OCI-M2 (cell line): ENCODE data around the gene SRMS.

ENCODE experiments used
- DNase-seq: peaks from one replicate; lab custom pipeline; 2025; ENCODE audit not compliant: unreplicated experiment; lab: John Stamatoyannopoulos, UW

SRMS gene

GRCh38 chr20:63547725-63548480 lies at the start of gene SRMS:
TSS of gene SRMS (minus strand) at chr20:63547749. CDS start at chr20:63547463, 286 bp downstream.
- DNase-seq: no peak

GRCh38 chr20:63596423-63596822 lies 48.9 kb upstream of the SRMS start:
- DNase-seq: no peak

GRCh38 chr20:63595416-63596127 lies 48.0 kb upstream of the SRMS start:
- DNase-seq: no peak

GRCh38 chr20:63594043-63594561 lies 46.6 kb upstream of the SRMS start:
- DNase-seq: no peak

GRCh38 chr20:63592661-63593060 lies 45.1 kb upstream of the SRMS start:
- DNase-seq: no peak

GRCh38 chr20:63591786-63592355 lies 44.3 kb upstream of the SRMS start:
- DNase-seq: no peak

GRCh38 chr20:63591147-63591533 lies 43.6 kb upstream of the SRMS start:
- DNase-seq: no peak

GRCh38 chr20:63590218-63591146 lies 42.9 kb upstream of the SRMS start:
- DNase-seq: no peak

GRCh38 chr20:63589261-63590217 lies 42.0 kb upstream of the SRMS start:
- no peak for DNase-seq

GRCh38 chr20:63588641-63589041 lies 41.1 kb upstream of the SRMS start:
- no peak for DNase-seq

- DNase-seq: no peak
Measured at GRCh38 chr20:63587776-63588591, 40.4 kb upstream of the SRMS start.

GRCh38 chr20:63587256-63587655 lies 39.7 kb upstream of the SRMS start:
- DNase-seq: no peak

GRCh38 chr20:63586797-63587196 lies 39.2 kb upstream of the SRMS start:
- DNase-seq: no peak

GRCh38 chr20:63585616-63586565 lies 38.3 kb upstream of the SRMS start:
- DNase-seq: no peak

GRCh38 chr20:63582382-63583063 lies 35.0 kb upstream of the SRMS start:
- no peak for DNase-seq

GRCh38 chr20:63580796-63581461 lies 33.4 kb upstream of the SRMS start:
- no peak for DNase-seq
